ENCODE results near the gene ZSWIM8.
A peak's percentile ranks its signal among the peaks of the same experiment; 100 is the strongest.

ZSWIM8 gene

DNA sequence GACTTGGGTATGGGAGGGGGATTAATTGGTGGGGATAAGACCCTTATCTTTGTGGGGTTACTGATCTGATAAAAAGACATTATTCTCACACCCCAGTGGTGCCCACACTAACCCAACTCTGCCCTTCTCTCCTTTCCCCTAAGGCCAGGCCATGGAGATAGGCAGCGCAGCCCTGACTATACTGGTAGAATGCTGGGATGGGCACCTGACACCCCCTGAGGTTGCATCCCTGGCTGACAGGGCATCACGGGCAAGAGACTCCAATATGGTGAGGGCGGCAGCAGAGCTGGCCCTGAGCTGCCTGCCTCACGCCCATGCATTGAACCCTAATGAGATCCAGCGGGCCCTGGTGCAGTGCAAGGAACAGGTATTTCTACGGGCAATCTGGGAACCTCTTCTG is 12.7 kb downstream of the ZSWIM8 start:
- DNase-seq (ENCODE audit: low read depth): no peak

- no peak for DNase-seq (ENCODE audit: low read depth)
Observed at GRCh38 chr10:73798927-73799560, 13.6 kb downstream of the ZSWIM8 start.

- DNase-seq (ENCODE audit: low read depth): no peak
Observed at GRCh38 chr10:73799899-73800559, 14.6 kb downstream of the ZSWIM8 start.

GRCh38 chr10:73800560-73801252 is 15.3 kb downstream of the ZSWIM8 start:
- DNase-seq (ENCODE audit: low read depth): no peak

GRCh38 chr10:73801253-73801590 is 15.8 kb downstream of the ZSWIM8 start:
- DNase-seq (ENCODE audit: low read depth): no peak

DNA sequence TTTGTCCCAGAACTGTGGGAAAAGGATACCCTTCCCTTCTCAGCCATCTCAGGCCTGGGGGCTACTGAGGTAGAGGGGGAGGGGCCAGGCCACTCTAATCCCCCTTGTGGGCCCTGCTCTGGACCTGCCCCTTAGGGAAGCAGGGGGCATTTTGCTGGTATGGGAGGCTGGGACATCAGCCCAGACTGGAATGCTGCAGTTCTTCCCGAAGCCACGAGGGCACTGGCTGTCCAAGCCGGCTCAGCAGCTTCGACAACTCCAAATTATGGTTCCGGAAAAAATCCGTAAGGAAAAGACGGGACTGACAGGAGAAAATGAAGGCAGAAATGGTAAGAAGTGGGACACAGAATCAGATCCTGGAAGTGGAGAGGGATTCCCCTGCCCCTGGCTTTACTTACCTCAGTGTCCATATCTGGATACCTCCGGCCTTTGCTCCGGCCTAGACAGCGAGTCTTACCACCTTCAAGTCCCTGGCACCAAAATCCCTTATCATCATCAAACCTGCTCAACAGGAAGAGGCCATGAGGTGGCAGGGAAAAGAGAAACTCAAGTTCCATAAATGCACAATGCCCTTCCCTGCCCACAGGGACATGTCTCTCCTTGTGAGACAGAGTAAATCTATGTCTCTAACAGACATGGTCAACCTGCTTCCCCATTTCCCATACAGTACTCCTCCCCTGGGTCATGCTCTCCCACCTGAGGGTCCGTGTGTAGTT is 17.0 kb downstream of the ZSWIM8 start:
- DNase-seq (ENCODE audit: low read depth): no peak

- no peak for DNase-seq (ENCODE audit: low read depth)
Observed at GRCh38 chr10:73803680-73804286, 18.4 kb downstream of the ZSWIM8 start.

DNA sequence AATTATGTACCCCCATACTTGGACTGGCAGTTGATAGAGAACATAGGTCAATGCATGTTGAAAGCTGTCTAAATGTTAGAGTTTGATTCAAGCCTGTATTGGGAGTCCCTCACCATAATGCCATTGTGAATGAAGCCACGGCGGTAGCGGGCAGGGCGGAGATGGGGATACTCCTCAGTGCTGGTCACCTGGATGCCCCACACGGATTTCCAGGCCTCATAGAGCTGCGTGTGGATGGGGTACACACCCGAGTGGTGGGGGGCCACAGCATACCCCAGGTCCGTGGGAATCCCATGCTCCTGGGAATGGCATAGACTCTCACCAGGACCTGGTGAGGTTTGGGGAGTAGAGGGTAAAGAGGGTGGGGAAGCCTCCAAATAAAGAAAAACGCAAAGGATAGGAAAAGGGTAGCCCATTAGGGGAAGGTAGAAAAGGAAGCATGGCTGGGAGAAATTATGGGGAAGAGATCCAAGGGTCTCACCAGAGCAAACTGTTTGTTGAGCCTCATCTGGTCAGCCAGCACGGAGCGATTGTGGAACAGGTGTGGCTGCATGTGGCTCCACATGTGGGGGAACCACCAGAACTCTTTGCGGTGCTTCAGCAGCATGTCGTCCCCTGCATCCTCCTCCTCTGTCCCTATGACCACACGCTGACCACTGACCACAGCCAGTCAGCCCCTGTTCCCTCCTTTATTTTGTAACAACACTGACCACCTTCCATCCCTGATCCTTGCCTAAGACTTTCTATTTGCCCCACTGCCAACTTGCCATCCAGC is 21.0 kb downstream of the ZSWIM8 start:
- DNase-seq (ENCODE audit: low read depth): no peak

DNA sequence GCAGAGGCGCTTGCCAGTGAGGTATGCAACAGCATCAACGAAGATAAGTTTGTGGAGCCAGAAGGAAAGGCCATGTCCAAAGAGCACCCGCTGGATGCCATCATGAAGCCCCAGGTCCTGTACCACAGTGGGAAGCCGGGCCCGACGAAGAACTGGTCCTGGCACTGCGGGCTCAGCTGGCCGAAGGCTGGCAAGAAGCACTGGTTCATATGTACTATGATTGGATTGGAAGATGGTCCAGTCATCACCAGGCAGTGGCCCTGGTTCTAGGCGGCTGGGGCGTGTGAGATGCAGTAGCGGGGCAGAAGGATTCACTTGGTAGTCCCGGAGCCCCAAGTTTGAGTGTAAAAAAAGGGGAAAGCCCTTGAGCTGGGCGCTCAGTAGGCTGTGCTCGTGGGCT is 22.1 kb downstream of the ZSWIM8 start:
- DNase-seq (ENCODE audit: low read depth): no peak

- no peak for DNase-seq (ENCODE audit: low read depth)
Observed at GRCh38 chr10:73808021-73808815, 22.8 kb downstream of the ZSWIM8 start.

GRCh38 chr10:73809061-73809818 is 23.8 kb downstream of the ZSWIM8 start:
- no peak for DNase-seq (ENCODE audit: low read depth)

DNA sequence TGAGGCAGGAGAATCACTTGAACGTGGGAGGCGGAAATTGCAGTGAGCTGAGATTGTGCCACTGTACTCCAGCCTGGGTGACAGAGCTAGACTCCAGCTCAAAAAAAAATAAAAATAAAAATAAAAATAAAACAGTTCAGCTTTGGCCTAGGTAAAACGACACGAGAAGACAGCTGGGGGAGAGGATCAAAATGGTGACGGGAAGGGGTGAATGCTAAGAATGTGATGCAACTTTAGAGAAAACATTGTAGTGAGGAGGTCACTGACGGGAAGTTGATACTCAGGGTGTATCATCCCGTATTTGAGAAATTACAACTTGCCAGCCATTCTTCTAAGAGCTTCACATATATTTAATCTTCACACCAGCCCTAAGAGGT is 24.9 kb downstream of the ZSWIM8 start:
- no peak for DNase-seq (ENCODE audit: low read depth)

- peak; percentile 28 for DNase-seq (ENCODE audit: low read depth)
Observed at GRCh38 chr10:73810735-73811465, 25.5 kb downstream of the ZSWIM8 start.

DNA sequence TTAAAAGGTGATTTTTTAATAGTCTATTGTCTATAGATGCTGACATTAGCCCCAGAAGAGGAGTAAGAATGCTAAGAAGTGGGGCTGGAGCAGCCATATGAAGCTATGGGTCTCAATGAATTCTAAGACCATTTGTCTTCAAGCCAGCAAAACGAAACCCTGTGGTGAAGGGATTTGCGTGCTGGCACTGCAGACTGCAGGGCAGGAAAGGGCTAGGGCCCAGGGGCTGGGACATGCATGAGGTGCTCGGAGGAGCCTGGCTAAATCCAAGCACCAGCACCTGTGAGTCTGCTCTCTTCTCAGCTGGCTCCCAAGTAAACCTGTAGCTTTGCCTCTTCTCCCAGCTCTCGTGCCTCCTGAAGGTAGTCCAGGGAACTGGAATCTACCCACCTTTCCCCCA is 27.3 kb downstream of the ZSWIM8 start:
- DNase-seq (ENCODE audit: low read depth): no peak

- no peak for DNase-seq (ENCODE audit: low read depth)
Observed at GRCh38 chr10:73813333-73813732, 27.9 kb downstream of the ZSWIM8 start.

GRCh38 chr10:73814276-73814895 is 29.0 kb downstream of the ZSWIM8 start:
- no peak for DNase-seq (ENCODE audit: low read depth)

DNA sequence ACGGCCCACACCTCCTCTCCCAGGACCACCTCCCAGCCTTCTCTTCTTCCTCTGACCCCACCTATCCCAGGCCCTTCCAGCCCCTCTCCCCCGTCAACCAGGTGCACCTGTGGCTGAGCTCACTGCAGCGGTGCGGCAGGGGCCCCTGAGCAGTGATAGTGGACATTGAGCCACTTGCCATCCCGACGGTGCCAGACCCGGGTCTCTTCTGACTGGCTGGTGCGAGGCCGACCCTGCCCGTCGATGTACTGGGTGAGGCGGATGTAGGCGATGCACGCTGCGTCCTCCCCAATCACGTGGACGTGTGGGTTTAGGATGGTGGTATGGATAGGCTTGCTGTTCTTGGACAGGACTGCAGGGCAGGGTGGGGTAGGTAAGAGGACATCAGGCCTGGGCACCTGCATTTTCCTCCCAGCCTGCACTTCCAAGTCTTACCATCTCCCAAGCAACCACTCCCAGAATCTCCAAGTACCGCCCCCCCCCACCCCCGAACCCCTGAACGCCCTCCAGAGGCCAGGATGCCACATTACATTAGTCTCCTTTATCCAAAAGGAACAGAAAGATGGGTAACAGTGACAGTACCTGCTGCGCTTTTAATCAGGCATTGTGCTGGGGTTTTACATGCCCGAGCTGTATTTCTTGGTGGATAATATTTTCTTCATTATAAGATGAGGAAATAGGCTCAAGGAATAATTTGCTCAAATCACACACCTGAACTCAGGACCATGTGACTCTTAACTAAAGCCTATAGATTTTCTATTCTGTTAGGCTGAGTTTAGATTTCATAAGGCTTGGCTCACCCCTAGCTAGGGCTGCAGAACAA is 29.7 kb downstream of the ZSWIM8 start:
- no peak for DNase-seq (ENCODE audit: low read depth)

DNA sequence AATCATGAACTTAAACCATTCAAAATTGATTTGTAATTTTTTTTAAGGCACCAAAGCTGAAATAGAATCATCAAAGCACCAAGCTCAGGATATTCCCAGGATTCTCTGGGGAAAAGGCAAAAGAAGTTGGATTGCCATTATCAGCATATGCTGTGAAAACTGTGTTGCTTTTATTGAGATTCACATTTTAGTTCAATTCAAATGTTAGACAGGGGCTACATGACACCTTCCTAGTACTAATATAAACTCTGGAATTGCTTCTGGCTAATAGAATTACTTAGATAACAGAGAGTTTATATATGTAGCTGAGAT is 30.3 kb downstream of the ZSWIM8 start:
- no peak for DNase-seq (ENCODE audit: low read depth)

All from activated T-cell treated with anti-CD3 and anti-CD28 coated beads for 24 hours (primary cell).